HEK293T (cell line): ENCODE data around the gene RIPK1.

ENCODE experiments used
- BHLHE40 ChIP-seq: fragments of 450-650 bp; IDR thresholded peaks from 2 replicates; pipeline ENCODE4 v1.6.1; 2016; ENCODE audit warnings: mild to moderate bottlenecking, moderate library complexity, borderline replicate concordance
- CTBP1 ChIP-seq: fragments of 450-650 bp; IDR thresholded peaks from 2 replicates; pipeline ENCODE4 v1.6.1; 2016; ENCODE audit warnings: borderline replicate concordance
- ELF4 ChIP-seq: fragments of 450-650 bp; IDR thresholded peaks from 2 replicates; pipeline ENCODE4 v1.6.1; 2017; ENCODE audit warnings: antibody characterized with exemption
- FOXA1 ChIP-seq: fragments of 450-650 bp; IDR thresholded peaks from 2 replicates; pipeline ENCODE4 v1.6.1; 2016; ENCODE audit warnings: mild to moderate bottlenecking
- FOXK2 ChIP-seq: fragments of 450-650 bp; IDR thresholded peaks from 2 replicates; pipeline ENCODE4 v1.6.1; 2016; ENCODE audit warnings: mild to moderate bottlenecking
- HDGF ChIP-seq: fragments of 450-650 bp; IDR thresholded peaks from 2 replicates; pipeline ENCODE4 v1.6.1; 2017; ENCODE audit warnings: antibody characterized with exemption, borderline replicate concordance
- L3MBTL2 ChIP-seq: fragments of 450-650 bp; conservative IDR thresholded peaks from 2 replicates; pipeline ENCODE4 v1.6.1; 2016; ENCODE audit warnings: mild to moderate bottlenecking
- NFRKB ChIP-seq: fragments of 450-650 bp; IDR thresholded peaks from 2 replicates; pipeline ENCODE4 v1.6.1; 2016; ENCODE audit warnings: mild to moderate bottlenecking, moderate library complexity
- SP1 ChIP-seq: fragments of 450-650 bp; IDR thresholded peaks from 2 replicates; pipeline ENCODE4 v1.6.1; 2017
- SUZ12 ChIP-seq: fragments of 450-650 bp; IDR thresholded peaks from 2 replicates; pipeline ENCODE4 v1.6.1; 2016; ENCODE audit warnings: mild to moderate bottlenecking
- ZNF384 ChIP-seq: fragments of 450-650 bp; IDR thresholded peaks from 2 replicates; pipeline ENCODE4 v1.6.1; 2016
- TF ChIP-seq, protein P1 (sequence below): fragments of 450-650 bp; IDR thresholded peaks from 2 replicates; pipeline ENCODE4 v1.6.1; 2016

DNA sequence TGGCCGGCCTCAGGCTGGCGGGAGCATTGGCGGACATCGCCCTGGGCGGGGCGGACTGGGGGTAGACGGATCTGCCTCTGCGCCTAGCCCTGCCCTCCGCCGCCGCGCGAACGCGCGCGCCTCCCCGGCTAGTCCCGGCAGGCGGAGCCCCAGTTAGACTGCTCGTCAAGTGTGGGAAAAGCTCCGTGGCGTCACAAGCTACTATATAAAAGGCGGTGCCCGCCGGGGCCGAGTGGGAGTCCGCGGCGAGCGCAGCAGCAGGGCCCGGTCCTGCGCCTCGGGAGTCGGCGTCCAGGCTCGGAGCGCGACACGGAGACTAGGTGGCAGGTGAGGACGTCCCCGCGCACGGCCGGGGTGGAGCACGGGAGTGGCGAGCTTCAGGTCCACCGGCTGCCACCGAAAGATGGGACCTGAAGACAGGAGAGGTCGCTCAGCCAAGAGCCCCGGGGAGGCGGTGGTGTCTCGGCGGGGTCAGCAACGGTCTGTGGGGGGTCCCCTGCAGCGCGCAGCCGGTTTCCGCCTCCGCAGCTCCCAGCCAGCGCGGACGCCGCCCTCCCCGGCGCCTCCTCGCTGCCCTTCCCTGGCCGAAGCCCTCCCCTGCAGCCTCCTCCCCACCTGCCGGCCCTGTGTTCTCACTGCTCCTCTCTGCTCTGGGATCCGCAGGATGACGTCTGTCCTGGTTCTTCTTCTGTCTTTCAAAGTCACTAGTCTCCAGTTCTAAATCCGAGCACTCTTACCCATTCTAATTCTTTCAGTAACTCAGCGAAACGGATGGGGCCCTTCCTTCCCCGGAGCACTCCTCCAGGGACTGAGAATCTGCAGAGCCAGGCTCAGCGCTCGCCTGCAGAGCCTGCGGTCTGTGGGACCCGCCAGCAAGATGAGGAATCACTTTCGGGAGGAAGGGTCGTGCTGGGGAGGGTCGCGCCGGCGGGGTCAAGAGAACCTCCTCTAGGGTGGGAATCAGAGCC, 4.3 kb upstream of the RIPK1 start:
- TF ChIP-seq SP1 (no peak), ZNF384 (no peak), FOXK2 (no peak), SUZ12 (no peak), CTBP1 (no peak), L3MBTL2 (peak; percentile 44), HDGF (no peak), BHLHE40 (no peak), ELF4 (no peak), FOXA1 (no peak), NFRKB (no peak)
- TF ChIP-seq, protein P1, sequence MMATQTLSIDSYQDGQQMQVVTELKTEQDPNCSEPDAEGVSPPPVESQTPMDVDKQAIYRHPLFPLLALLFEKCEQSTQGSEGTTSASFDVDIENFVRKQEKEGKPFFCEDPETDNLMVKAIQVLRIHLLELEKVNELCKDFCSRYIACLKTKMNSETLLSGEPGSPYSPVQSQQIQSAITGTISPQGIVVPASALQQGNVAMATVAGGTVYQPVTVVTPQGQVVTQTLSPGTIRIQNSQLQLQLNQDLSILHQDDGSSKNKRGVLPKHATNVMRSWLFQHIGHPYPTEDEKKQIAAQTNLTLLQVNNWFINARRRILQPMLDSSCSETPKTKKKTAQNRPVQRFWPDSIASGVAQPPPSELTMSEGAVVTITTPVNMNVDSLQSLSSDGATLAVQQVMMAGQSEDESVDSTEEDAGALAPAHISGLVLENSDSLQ, result no peak
